VCaP (cell line): Measurements from ENCODE around the gene PDZD2.

Experiments
- H3K27ac ChIP-seq: fragments of 450-650 bp; 2 replicates; pipeline ENCODE4 v1.5.1; 2017
- TF ChIP-seq, protein P1 (sequence below): fragments of 450-650 bp; conservative IDR thresholded peaks from 2 replicates; pipeline ENCODE4 v1.5.1; 2017; ENCODE audit warnings: mild to moderate bottlenecking, moderate library complexity

The PDZD2 gene

GRCh38 chr5:31996909-31997308, 358.0 kb downstream of the PDZD2 start:
- TF ChIP-seq, protein P1, sequence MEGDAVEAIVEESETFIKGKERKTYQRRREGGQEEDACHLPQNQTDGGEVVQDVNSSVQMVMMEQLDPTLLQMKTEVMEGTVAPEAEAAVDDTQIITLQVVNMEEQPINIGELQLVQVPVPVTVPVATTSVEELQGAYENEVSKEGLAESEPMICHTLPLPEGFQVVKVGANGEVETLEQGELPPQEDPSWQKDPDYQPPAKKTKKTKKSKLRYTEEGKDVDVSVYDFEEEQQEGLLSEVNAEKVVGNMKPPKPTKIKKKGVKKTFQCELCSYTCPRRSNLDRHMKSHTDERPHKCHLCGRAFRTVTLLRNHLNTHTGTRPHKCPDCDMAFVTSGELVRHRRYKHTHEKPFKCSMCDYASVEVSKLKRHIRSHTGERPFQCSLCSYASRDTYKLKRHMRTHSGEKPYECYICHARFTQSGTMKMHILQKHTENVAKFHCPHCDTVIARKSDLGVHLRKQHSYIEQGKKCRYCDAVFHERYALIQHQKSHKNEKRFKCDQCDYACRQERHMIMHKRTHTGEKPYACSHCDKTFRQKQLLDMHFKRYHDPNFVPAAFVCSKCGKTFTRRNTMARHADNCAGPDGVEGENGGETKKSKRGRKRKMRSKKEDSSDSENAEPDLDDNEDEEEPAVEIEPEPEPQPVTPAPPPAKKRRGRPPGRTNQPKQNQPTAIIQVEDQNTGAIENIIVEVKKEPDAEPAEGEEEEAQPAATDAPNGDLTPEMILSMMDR, result no peak
- no peak overlapping the region for H3K27ac ChIP-seq

DNA sequence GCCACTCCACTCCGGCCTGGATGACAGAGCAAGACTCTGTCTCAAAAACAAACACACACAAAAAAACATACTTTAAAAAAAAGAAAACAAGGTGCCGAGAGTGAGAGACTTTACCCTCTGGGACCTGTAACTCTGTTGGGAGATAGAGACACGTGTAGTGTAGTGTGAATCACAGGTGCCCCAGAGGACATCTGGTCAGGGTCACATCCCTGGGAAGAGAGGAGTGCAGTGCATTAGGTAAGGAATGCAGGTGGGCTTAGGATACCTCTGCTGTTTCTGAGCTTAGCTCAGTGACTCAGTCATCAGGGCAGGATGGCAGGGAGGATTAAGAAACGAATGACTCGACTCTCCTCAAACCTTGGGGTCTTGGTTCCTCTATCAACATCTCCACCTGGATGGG, 360.5 kb downstream of the PDZD2 start:
- TF ChIP-seq, protein P1, result no peak
- no peak overlapping the region for H3K27ac ChIP-seq

GRCh38 chr5:32000731-32001130, 361.8 kb downstream of the PDZD2 start:
- no peak overlapping the region for H3K27ac ChIP-seq
- TF ChIP-seq, protein P1, result no peak

GRCh38 chr5:32001284-32001683, 362.4 kb downstream of the PDZD2 start:
- TF ChIP-seq, protein P1, result no peak

GRCh38 chr5:32001707-32002106, 362.8 kb downstream of the PDZD2 start:
- H3K27ac ChIP-seq, result no peak overlapping the region

More at GRCh38 chr5:32001284-32001683, 362.4 kb downstream of the PDZD2 start:
- H3K27ac ChIP-seq, result no peak overlapping the region

DNA sequence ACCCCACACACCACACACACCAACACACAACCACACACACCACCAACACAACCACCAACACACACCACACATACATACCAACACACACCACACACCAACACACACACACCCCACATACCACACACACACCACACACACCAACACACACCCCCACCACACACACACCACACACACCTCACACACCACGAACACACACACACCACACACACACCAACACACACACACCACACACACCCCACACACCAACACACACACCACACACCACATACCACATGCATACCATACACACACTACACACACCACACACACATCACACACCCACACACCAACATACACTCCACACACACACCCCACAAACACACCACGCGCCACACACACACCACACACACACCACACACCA, 363.8 kb downstream of the PDZD2 start:
- TF ChIP-seq, protein P1, result no peak

More at GRCh38 chr5:32001707-32002106, 362.8 kb downstream of the PDZD2 start:
- TF ChIP-seq, protein P1, result no peak

GRCh38 chr5:32003981-32004380, 365.1 kb downstream of the PDZD2 start:
- H3K27ac ChIP-seq, result no peak overlapping the region
- TF ChIP-seq, protein P1, result no peak

More for the DNA sequence above, 363.8 kb downstream of the PDZD2 start:
- no peak overlapping the region for H3K27ac ChIP-seq
